AG10803 (cell line): ENCODE measurements around the gene CST5.
A peak's percentile ranks its signal among the peaks of the same experiment; 100 is the strongest.

Source experiments
- DNase-seq: peaks from one replicate; pipeline ENCODE4 v3.0.0; 2010; ENCODE audit warnings: low read depth
- H3K4me3 ChIP-seq: 2 replicates; pipeline ENCODE4 v1.5.1; 2011; ENCODE audit warnings: mild to moderate bottlenecking, low read length, control low read depth
- TF ChIP-seq, protein P1 (sequence below): conservative IDR thresholded peaks from 2 replicates; pipeline ENCODE4 v1.5.1; 2011; ENCODE audit warnings: mild to moderate bottlenecking, low read length, control low read depth, inconsistent platforms

CST5 gene, protein sequence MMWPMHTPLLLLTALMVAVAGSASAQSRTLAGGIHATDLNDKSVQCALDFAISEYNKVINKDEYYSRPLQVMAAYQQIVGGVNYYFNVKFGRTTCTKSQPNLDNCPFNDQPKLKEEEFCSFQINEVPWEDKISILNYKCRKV

DNA sequence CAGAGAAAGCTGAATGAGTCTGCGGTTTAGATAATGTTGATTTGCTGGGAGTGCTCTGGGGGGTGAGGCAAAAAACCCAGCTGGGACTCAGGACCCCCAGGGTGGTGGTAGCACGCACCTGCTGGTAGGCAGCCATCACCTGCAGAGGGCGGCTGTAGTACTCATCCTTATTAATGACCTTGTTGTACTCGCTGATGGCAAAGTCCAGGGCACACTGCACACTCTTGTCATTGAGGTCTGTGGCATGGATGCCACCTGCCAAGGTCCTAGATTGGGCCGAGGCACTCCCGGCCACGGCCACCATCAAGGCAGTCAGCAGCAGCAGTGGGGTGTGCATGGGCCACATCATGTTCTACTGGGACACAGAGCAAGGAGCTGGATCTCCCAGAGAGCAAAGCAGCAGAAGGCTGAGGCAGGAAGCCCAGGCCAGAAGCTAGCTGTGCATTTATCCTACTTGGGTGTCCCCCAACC is at the start of gene CST5:
CST5 (minus strand) TSS at position 421 of the 471 bp plus-strand sequence; CDS start at position 349, 72 bp downstream.
- no peak for DNase-seq
- H3K4me3 ChIP-seq = no peak within 1 kb of the TSS
- TF ChIP-seq, protein P1, sequence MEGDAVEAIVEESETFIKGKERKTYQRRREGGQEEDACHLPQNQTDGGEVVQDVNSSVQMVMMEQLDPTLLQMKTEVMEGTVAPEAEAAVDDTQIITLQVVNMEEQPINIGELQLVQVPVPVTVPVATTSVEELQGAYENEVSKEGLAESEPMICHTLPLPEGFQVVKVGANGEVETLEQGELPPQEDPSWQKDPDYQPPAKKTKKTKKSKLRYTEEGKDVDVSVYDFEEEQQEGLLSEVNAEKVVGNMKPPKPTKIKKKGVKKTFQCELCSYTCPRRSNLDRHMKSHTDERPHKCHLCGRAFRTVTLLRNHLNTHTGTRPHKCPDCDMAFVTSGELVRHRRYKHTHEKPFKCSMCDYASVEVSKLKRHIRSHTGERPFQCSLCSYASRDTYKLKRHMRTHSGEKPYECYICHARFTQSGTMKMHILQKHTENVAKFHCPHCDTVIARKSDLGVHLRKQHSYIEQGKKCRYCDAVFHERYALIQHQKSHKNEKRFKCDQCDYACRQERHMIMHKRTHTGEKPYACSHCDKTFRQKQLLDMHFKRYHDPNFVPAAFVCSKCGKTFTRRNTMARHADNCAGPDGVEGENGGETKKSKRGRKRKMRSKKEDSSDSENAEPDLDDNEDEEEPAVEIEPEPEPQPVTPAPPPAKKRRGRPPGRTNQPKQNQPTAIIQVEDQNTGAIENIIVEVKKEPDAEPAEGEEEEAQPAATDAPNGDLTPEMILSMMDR = no peak

DNA sequence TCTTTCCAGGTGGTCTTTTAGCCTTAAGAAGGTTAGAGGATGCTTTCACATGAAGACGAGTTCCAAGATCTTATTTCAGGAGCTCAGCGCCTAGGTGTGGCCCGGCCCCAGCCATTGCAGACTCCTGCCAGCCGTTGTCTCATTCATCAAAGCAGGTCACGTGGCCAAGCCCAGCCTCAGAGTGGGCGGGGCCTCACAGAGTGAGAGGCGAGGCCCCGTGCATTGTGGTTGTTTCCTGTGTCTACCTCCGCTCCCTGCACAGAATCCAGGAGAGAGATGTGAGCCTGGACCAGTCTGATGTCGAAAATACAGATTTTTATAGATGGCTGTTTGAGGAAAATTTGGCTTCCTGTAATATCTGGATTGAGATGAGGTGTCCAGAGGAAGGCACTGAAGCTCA is 49.2 kb upstream of the CST5 start:
- TF ChIP-seq, protein P1 = no peak

DNA sequence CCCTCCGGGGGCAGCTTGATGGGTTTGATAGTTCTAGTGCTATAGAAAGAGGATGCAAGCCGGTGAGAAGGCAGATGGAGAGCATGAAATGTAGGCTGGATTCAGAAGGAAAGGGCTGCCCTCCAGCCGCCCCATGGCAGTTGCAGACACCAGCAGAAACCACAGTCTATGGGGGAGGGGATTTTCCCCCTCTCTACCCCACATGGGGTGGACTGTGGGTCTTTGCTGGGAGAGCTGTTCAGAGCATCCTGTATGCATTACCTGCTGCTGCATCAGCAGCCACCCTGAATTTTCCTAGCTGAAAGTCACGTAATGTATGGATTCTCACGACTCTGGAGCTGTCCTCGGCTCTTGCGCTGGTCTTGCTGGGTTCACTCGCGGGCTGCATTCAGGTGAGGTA is 48.8 kb upstream of the CST5 start:
- DNase-seq = no peak
- TF ChIP-seq, protein P1 = no peak
- no peak overlapping the region for H3K4me3 ChIP-seq

More for the DNA sequence above, 49.2 kb upstream of the CST5 start:
- DNase-seq = no peak
- H3K4me3 ChIP-seq = no peak overlapping the region

DNA sequence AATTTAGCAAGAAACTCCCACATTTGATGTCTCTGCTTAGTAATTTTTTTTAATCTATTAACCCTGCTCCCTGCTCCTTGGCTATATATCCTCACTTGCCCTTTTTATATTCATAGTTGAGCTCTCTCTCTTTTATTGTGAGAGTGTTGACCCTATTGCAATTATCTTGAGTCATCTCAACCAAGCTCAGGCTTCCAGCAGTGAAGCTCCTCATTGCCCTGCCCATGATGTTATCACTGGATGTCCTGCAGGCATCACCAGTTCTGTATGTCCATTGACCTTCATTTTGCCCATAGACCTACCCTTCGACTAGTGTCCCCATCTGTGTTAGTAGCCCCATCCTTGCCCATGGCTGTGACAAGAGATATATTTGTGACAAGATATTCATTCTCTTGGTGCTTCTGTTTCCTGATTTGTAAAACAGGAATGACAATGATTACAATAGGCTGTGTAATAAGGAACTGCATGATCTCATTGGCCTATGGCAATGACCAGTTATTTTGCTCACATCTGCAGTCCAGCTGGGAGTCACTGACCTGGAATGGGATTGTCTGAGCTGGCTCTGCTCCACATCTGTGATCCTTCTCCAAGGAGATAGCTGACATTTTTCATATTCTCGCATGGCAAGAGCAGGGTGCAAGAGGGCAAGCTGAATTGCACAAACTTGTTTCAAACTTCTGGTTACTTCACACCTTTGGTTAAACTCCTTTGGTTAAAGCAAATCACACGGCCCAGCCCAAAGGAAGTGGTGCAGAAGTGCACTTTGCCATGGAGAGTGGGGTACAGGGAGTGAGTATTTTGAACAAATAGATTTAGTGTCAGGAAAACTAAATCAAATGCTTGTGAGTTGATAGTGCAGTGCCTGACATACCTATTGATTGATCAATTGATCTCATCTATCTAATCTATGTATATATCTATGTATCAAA is 47.7 kb upstream of the CST5 start:
- H3K4me3 ChIP-seq = no peak overlapping the region
- TF ChIP-seq, protein P1 = no peak
- DNase-seq = peak; percentile 64

DNA sequence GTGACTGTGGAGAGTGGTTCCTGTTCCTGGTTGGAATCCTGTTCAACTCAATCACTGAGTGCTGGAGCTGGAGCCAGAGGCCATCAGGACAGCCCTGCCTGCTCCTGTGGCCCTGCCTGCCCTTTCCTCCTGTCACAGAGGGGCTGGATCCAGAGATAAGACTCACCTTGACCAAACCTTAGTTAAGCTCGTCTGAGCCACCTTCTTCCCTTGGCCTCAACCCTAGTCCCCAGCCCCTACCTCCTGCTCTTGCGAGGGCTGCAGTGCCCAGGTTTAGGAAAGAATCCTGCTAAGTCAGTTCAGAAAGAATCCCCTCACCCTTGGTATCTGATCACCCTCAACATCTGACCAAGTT is 47.0 kb upstream of the CST5 start:
- no peak for DNase-seq
- no peak overlapping the region for H3K4me3 ChIP-seq
- TF ChIP-seq, protein P1 = no peak

DNA sequence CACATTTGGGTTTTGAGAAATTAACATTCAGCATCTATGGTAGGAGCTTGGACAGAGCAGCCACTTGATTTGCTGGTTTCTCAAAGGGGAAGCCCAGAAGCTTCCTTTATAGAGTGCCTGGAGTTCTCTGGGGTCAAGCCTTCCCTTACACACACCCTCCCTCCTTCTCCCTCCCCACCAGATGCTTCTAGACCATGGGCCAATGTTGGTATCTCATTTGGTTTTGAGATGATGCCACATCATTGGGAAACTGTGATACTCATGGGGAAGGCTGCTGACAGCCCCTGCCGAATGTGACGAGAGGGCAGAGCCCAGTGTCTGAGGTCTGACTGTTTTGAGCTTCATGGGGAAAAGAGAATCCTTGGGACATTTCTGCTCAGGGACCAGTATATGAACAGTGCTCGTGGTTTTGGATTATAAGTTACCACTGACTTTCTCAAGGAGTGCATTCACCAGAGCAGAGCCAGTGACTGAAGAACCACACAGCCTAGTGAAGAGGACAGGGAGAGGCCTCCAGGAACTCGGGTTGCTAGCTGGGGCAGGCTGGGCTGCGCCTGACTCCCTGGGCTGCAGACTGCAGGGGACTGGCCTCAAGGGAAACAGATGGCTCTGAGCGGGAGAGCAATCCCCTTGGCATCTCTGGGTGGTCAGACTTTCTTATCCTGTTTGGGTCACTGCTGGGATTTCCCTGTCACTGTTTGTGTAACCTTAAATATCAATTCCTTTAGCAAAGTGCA is 46.4 kb upstream of the CST5 start:
- H3K4me3 ChIP-seq = no peak overlapping the region
- TF ChIP-seq, protein P1 = no peak
- DNase-seq = no peak
